Karpas-422 (cell line): ENCODE measurements around the gene ATG10. TPM values are rescaled to one million over a fixed set of nuclear protein-coding genes. Genes with fewer than 3 reads are reported as not detected.
A peak's percentile ranks its signal among the peaks of the same experiment; 100 is the strongest.
"Not testable (repeated sequence)": the region's sequence is repeated elsewhere in the genome, so short reads cannot be mapped to it uniquely, and the experiment has no call there.

Experiments
- DNase-seq: peaks from one replicate; pipeline ENCODE4 v3.0.0-alpha.2; 2015
- H2AFZ ChIP-seq: fragments of 200-600 bp; sonication (generic); 2 replicates; pipeline ENCODE4 v1.6.1; 2014; ENCODE audit warnings: antibody characterized with exemption, low read length, mixed read lengths
- H3K27ac ChIP-seq: fragments of 200-600 bp; sonication (generic); 2 replicates; pipeline ENCODE4 v1.5.1; 2014; ENCODE audit warnings: mild to moderate bottlenecking, low read length, moderate library complexity
- H3K27me3 ChIP-seq: fragments of 200-600 bp; sonication (generic); 2 replicates; pipeline ENCODE4 v1.6.1; 2014; ENCODE audit warnings: low read length, mixed read lengths
- H3K36me3 ChIP-seq: fragments of 200-600 bp; sonication (generic); 2 replicates; pipeline ENCODE4 v1.6.1; 2014; ENCODE audit warnings: low read length, mixed read lengths; ENCODE audit not compliant: insufficient read depth
- H3K4me1 ChIP-seq: fragments of 200-600 bp; sonication (generic); 2 replicates; pipeline ENCODE4 v1.6.1; 2014; ENCODE audit warnings: mild to moderate bottlenecking, low read length, mixed read lengths
- H3K4me2 ChIP-seq: fragments of 200-600 bp; sonication (generic); 2 replicates; pipeline ENCODE4 v1.6.1; 2014; ENCODE audit warnings: low read length, low read depth, mild to moderate bottlenecking; ENCODE audit not compliant: poor library complexity, severe bottlenecking
- H3K4me3 ChIP-seq: fragments of 200-600 bp; sonication (generic); 2 replicates; pipeline ENCODE4 v1.5.1; 2014; ENCODE audit warnings: mild to moderate bottlenecking, antibody characterized with exemption, low read length, mixed read lengths
- H3K79me2 ChIP-seq: fragments of 200-600 bp; sonication (generic); 2 replicates; pipeline ENCODE4 v1.6.1; 2014; ENCODE audit warnings: mild to moderate bottlenecking, low read length, mixed read lengths
- H3K9ac ChIP-seq: fragments of 200-600 bp; sonication (generic); 2 replicates; pipeline ENCODE4 v1.6.0; 2014; ENCODE audit warnings: low read length
- H3K9me2 ChIP-seq: fragments of 200-600 bp; sonication (generic), shearing (Covaris generic); replicated peaks from 2 replicates; pipeline ENCODE4 v1.6.0; 2014; ENCODE audit warnings: mild to moderate bottlenecking, low read length, moderate library complexity; ENCODE audit not compliant: insufficient read depth
- H3K9me3 ChIP-seq: fragments of 300-700, 200-600 bp; sonication (generic); 2 replicates; pipeline ENCODE4 v1.6.1; 2014; ENCODE audit warnings: low read length, mixed read lengths
- H4K20me1 ChIP-seq: fragments of 200-600 bp; sonication (generic); 2 replicates; pipeline ENCODE4 v1.6.1; 2014; ENCODE audit warnings: mild to moderate bottlenecking, antibody characterized with exemption, low read length, low read depth; ENCODE audit not compliant: insufficient read depth
- total RNA-seq: library from RNA; depleted of rRNA; stranded (reverse); fragments of >200 nt; shearing (Covaris generic); gene quantifications from 2 replicates; pipeline ENCODE4 v1.2.3, GENCODE V29; 2014; ENCODE audit warnings: low replicate concordance

The ATG10 gene
- total RNA-seq, 1 experiment from 2014 or later, result 16.8 TPM

DNA sequence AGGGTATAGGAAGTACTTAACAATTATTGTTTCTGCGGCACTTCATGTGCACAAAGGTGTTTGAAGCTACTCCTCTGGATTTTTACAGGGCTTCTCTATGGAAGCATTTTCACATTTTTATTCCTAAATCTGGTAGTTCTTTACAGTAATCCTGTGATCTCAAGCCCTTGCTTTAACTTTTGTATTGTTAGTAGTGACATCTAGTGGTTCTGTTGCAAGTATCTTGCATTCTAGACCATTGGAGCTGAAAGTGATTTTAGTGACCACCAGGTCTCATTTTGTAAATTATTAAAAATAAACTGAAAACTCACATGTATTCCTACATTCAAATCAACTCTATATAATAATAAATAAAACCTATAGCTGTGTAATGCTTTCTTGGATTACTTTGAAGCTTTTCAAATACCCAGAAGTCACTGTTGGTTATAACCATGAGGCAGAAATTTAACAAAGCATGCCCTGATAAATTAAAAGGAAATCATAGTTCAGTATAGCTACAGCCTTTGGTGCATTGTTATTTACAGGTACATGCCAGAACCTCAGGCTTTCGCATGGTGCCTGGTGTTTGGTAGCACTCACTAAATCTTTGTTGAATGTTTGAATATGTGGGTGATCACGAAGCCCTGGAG is 287.5 kb downstream of the ATG10 start:
- Histone ChIP-seq H3K9me3 (no peaks in the 10 kb centered on the region), H3K9ac (no peak overlapping the region), H3K4me3 (no peak overlapping the region), H3K9me2 (no peaks in the 10 kb centered on the region), H2AFZ (no peak overlapping the region), H3K36me3 (no peaks in the 10 kb centered on the region), H3K79me2 (no peaks in the 10 kb centered on the region), H3K27me3 (no peaks in the 10 kb centered on the region), H3K4me2 (no peak overlapping the region), H4K20me1 (no peaks in the 10 kb centered on the region), H3K4me1 (peaks cover 15% of the 10 kb centered on the region), H3K27ac (peak overlapping the region; percentile 7; the same call in 1 of the 2 replicates)
- peak; percentile 67 for DNase-seq

DNA sequence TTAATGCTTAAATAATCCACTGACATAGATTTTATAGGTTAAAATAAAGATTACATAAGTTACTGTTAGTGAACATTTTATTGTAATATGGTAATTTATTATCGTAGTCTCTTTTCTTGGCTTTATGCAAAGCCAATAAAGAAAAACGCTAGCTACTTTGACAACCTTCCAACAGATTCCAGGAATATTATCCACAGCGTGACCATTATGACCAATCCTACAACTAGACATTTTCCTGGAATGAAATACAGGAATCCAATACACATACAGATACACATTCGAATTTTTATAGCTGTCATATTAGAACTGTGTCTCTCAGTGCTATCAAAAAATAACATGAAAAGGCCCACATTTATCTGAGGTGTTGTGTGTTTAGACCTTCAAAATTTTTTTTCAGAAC is 293.2 kb downstream of the ATG10 start:
- no peaks in the 10 kb centered on the region for H3K27me3 ChIP-seq
- H2AFZ ChIP-seq, result no peak overlapping the region
- peaks cover 4% of the 10 kb centered on the region; the same call in 1 of the 2 replicates for H3K9me3 ChIP-seq
- H3K4me1 ChIP-seq, result no peaks in the 10 kb centered on the region
- no peaks in the 10 kb centered on the region for H4K20me1 ChIP-seq
- no peak for DNase-seq
- H3K9me2 ChIP-seq, result no peaks in the 10 kb centered on the region
- peaks cover 23% of the 10 kb centered on the region for H3K36me3 ChIP-seq
- no peak overlapping the region for H3K4me3 ChIP-seq
- H3K4me2 ChIP-seq, result no peak overlapping the region
- H3K27ac ChIP-seq, result no peak overlapping the region
- H3K79me2 ChIP-seq, result 0 out of 2 replicates have a peak, but pooled peaks cover 3% of the 10 kb centered on the region
- H3K9ac ChIP-seq, result no peak overlapping the region

DNA sequence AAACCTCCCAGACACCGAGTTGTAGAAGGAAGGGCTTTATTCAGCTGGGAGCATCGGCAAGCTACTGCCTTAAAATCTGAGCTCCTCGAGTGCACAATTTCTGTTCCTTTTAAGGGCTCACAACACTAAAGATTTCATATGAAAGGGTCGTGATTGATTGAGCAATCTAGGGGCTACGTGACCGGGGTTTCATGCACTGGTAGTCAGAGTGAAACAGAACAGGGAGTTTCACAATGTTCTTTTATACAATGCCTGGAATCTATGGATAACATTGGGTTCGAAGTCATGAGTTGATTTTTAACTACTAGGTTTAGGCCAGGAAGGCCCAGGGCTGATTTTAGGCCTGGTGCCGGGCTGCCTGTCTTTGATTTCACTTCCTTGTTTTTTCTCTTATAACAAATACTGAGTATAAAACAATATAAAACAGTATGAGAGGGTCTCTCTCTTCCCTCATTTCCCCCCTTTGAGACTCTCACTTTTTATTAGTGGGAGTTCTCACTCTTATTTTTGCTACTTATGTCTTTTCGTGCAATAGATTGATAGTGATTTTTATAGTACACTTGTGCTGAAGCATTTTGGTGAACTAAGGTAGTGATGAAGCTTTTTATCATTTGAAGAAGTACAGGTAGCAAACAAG is 295.6 kb downstream of the ATG10 start:
- H2AFZ ChIP-seq, H3K27me3 ChIP-seq, H3K4me3 ChIP-seq, H3K79me2 ChIP-seq, H3K4me1 ChIP-seq, H3K4me2 ChIP-seq, H3K27ac ChIP-seq, H4K20me1 ChIP-seq, H3K9me3 ChIP-seq, DNase-seq, H3K9me2 ChIP-seq, H3K9ac ChIP-seq: not testable (repeated sequence)
- peaks cover 23% of the 10 kb centered on the region for H3K36me3 ChIP-seq

DNA sequence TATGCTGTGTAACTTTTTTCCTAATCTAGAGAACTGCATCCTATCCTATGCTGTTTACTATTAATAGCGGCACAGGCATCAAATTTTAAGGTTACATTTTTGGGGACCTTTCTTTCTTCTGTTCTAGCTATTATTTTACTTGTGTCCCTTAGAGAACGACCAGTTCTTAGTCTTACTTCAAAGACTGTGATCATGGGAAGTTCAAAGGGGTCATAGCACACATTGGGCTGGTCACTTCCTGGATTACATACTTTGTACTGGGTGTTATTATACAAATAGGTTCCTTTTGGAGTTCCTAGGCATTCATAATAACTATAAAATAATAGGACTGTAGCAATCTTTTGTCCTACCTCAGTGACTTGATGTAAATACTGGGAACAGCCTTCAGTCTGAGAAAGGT is 297.5 kb downstream of the ATG10 start:
- H3K9ac ChIP-seq, H3K79me2 ChIP-seq, H3K27me3 ChIP-seq, H3K27ac ChIP-seq, H3K4me1 ChIP-seq, H2AFZ ChIP-seq, H3K4me3 ChIP-seq, H3K9me3 ChIP-seq, H3K9me2 ChIP-seq, H3K4me2 ChIP-seq, DNase-seq, H4K20me1 ChIP-seq: not testable (repeated sequence)
- H3K36me3 ChIP-seq, result peaks cover 23% of the 10 kb centered on the region

DNA sequence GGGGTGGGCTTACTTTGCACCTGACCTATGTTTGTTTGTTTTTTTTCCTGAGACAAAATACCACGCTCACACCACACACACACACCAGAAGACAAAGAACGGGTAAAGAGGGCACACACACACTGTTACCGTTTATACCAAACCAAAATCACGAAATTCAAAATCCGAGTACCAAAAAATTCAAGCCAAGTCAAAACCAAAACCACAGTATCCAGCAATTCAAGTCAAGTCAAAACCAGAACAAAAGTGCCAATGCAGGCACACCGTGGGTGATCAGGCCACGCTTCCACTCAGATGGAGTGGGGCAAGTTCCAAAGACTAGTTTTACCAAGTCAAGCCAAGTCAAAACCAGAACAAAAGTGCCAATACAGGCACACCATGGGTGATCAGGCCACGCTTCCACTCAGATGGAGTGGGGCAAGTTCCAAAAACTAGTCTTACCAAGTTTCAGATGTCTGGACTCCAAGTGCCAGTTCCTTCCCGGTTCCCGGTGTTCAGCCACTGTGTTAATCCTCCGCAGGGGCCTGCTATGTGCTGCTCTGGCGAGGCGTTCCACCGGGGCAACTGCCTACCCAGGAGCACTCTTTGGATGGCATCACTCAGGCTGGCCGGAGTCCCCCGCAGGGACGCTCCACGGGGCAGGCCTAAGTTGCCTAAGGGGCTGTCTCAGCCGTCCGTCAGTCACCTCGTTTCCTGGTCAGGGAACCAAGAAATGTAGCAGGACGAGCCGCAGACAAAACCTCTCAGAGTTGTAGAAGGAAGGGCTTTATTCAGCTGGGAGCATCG is 300.9 kb downstream of the ATG10 start:
- DNase-seq, H4K20me1 ChIP-seq, H3K4me3 ChIP-seq, H3K9ac ChIP-seq, H3K4me2 ChIP-seq, H3K9me3 ChIP-seq, H3K9me2 ChIP-seq, H3K27me3 ChIP-seq, H2AFZ ChIP-seq, H3K27ac ChIP-seq: not testable (repeated sequence)
- H3K36me3 ChIP-seq, result peaks cover 55% of the 10 kb centered on the region
- H3K79me2 ChIP-seq, result peaks cover 24% of the 10 kb centered on the region
- peaks cover 37% of the 10 kb centered on the region for H3K4me1 ChIP-seq

DNA sequence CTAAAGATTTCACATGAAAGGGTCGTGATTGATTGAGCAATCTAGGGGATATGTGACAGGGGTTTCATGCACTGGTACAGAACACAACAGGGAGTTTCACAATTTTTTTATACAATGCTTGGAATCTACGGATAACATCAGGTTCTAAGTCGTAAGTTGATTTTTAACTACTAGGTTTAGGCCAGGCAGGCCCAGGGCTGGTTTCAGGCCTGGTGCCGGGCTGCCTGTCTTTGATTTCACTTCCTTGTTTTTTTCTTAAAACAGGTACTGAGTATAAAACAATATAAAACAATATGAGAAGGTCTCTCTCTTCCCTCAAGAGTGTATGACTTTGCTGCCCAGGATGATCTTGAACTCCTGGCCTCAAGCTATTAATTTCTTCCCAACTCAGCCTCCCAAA is 301.6 kb downstream of the ATG10 start:
- not testable (repeated sequence) for H3K27me3 ChIP-seq, H3K4me2 ChIP-seq, H3K9me3 ChIP-seq, H3K9me2 ChIP-seq, H4K20me1 ChIP-seq, H2AFZ ChIP-seq, H3K9ac ChIP-seq, H3K4me3 ChIP-seq
- peaks cover 30% of the 10 kb centered on the region for H3K79me2 ChIP-seq
- H3K27ac ChIP-seq, result peak overlapping the region; percentile 46
- H3K4me1 ChIP-seq, result peaks cover 37% of the 10 kb centered on the region
- peak; percentile 71 for DNase-seq
- peaks cover 50% of the 10 kb centered on the region for H3K36me3 ChIP-seq

DNA sequence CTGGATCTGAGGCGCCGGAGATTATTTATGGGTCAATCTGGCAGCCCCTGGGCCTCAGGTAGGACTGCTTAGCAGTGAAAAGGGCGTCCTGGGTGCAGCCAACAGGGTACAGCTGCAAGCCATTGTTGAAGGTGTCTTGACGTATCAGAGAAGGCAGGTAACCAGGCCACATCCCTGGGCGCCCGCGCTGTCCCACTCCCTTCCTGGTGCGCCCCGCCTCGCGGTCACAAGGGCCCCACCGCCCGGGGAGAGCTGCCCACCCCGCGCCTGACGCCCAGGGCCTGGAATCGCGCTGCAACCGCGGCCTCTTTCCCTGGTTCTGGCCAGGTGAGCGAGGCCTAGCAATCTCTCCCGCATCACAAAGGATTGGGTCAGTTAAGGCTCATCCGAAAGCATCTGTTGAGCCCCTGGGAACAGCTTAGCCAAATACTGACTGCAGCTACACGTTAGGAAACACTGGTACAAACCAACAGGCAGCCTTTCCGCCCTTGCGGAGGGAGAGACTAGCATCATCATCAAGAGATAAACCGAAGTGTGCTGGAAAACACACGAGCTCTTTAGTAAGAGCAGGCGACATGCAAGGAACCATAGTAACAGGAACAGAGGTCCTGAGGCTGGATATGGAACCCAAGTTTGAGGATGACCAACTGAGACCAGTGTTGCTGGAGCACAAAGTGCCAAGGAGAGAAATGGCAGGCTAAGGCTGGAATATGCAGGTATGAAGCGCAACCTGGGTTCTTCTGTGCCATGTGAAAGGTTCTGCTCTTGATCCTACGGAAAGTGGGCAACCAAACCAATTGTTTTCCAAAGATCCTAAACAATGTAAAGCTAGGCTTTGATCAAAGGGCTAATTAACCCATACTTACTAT is 302.8 kb downstream of the ATG10 start:
- peaks cover 39% of the 10 kb centered on the region for H3K36me3 ChIP-seq
- peaks cover 4% of the 10 kb centered on the region; the same call in 1 of the 2 replicates for H4K20me1 ChIP-seq
- H3K27me3 ChIP-seq, result no peaks in the 10 kb centered on the region
- H3K4me1 ChIP-seq, result peaks cover 44% of the 10 kb centered on the region
- H3K9me3 ChIP-seq, result no peaks in the 10 kb centered on the region
- no peak overlapping the region for H2AFZ ChIP-seq
- peaks cover 34% of the 10 kb centered on the region for H3K79me2 ChIP-seq
- H3K9ac ChIP-seq, result no peak overlapping the region
- no peak for DNase-seq
- H3K9me2 ChIP-seq, result no peaks in the 10 kb centered on the region; the same call in 1 of the 2 replicates
- H3K4me2 ChIP-seq, result no peak overlapping the region
- H3K4me3 ChIP-seq, result no peak overlapping the region
- peak overlapping the region; percentile 46 for H3K27ac ChIP-seq
